NCI-H2196 treated with DMSO at 0.1 percent for 48 hours (cell line): Measurements from ENCODE around the gene UNC93A.
"Not testable (repeated sequence)": the region's sequence is repeated elsewhere in the genome, so short reads cannot be mapped to it uniquely, and the experiment has no call there.

Source experiments
- DNase-seq: peaks from one replicate; lab custom pipeline; 2025; ENCODE audit not compliant: unreplicated experiment; lab: John Stamatoyannopoulos, UW

The UNC93A gene

GRCh38 chr6:167309355-167310192 is 18.5 kb downstream of the UNC93A start:
- not testable (repeated sequence) for DNase-seq

- DNase-seq = no peak
Measured at GRCh38 chr6:167311286-167311685, 20.2 kb downstream of the UNC93A start.

GRCh38 chr6:167311691-167312090 is 20.6 kb downstream of the UNC93A start:
- not testable (repeated sequence) for DNase-seq

- no peak for DNase-seq
Measured at GRCh38 chr6:167314180-167314821, 23.2 kb downstream of the UNC93A start.

GRCh38 chr6:167317172-167317571 is 26.1 kb downstream of the UNC93A start:
- DNase-seq = no peak

- not testable (repeated sequence) for DNase-seq
Measured at GRCh38 chr6:167318354-167318753, 27.2 kb downstream of the UNC93A start.

GRCh38 chr6:167318856-167319255 is 27.7 kb downstream of the UNC93A start:
- DNase-seq = not testable (repeated sequence)

- not testable (repeated sequence) for DNase-seq
Measured at GRCh38 chr6:167319856-167320753, 29.0 kb downstream of the UNC93A start.

GRCh38 chr6:167320754-167321056 is 29.6 kb downstream of the UNC93A start:
- DNase-seq = not testable (repeated sequence)

- not testable (repeated sequence) for DNase-seq
Measured at GRCh38 chr6:167321185-167321584, 30.1 kb downstream of the UNC93A start.

- DNase-seq = no peak
Measured at GRCh38 chr6:167323111-167323510, 32.0 kb downstream of the UNC93A start.

GRCh38 chr6:167324111-167324510 is 33.0 kb downstream of the UNC93A start:
- no peak for DNase-seq

GRCh38 chr6:167325766-167326165 is 34.7 kb downstream of the UNC93A start:
- DNase-seq = no peak

GRCh38 chr6:167327391-167327790 is 36.3 kb downstream of the UNC93A start:
- no peak for DNase-seq

- DNase-seq = no peak
Measured at GRCh38 chr6:167328086-167328485, 37.0 kb downstream of the UNC93A start.

GRCh38 chr6:167329014-167329413 is 37.9 kb downstream of the UNC93A start:
- DNase-seq = no peak

- DNase-seq = no peak
Measured at GRCh38 chr6:167330750-167331149, 39.6 kb downstream of the UNC93A start.

- DNase-seq = no peak
Measured at GRCh38 chr6:167331565-167331964, 40.5 kb downstream of the UNC93A start.

GRCh38 chr6:167336844-167337630 is 45.9 kb downstream of the UNC93A start:
- DNase-seq = no peak

- DNase-seq = no peak
Measured at GRCh38 chr6:167337675-167338449, 46.7 kb downstream of the UNC93A start.
